DOHH2 (cell line): ENCODE data around the gene PARP8.

ENCODE experiments used
- CTCF ChIP-seq: fragments of 200-600 bp; sonication (generic); IDR thresholded peaks from one replicate; pipeline ENCODE4 v1.5.1; 2014; ENCODE audit warnings: antibody characterized with exemption, mild to moderate bottlenecking, low read depth, low read length; ENCODE audit not compliant: poor library complexity, severe bottlenecking
- EZH2phosphoT487 ChIP-seq: fragments of 200-600 bp; sonication (generic); IDR thresholded peaks from 2 replicates; pipeline ENCODE4 v1.6.1; 2017; ENCODE audit warnings: borderline replicate concordance, mild to moderate bottlenecking, antibody characterized with exemption, low read length, moderate library complexity, mixed read lengths

DNA sequence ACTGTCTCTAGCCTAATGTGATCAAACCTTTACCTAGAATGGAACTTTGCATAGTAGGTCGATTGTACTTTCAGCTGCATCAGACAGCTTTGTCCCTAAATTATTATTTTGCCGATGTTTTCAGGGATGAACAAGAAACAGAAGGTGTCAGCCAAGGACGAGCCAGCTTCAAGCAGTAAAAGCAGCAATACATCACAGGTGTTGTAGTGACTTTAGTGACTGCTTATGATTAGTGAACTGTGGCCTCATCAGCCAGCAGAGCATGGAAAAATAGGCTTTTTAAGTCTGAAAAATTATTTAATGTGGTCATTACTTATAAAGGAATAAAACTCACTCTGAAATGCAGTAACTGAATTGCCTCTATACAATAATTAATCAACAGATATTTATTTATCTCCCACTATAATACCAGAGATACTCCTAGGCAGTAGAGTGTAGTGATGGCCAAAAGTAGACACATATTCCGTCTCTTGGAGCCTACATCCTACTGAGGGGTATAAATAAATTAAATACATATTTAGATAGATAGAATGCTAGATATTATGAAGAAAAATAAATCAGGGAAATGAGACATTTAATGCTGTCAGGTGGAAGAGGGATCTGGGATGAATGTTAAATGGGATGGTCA lies 166.3 kb downstream of the PARP8 start:
- TF ChIP-seq CTCF (no peak), EZH2phosphoT487 (no peak)
